Heart left ventricle (tissue), 16 donors: ENCODE data around the gene YWHAQ. TPM values are rescaled to one million over a fixed set of nuclear protein-coding genes. Genes with fewer than 3 reads are reported as not detected.

Source experiments
- ATAC-seq, 4 donors: fragments of 200-7000 bp; cut with Tn5 transposase; one replicate each; pipeline ENCODE4 v1.9.1; 2020 to 2022; ENCODE audit warnings: moderate library complexity in 4 of 4, mild to moderate bottlenecking in 3 of 4, moderate number of reproducible peaks in 1 of 4
- DNase-seq, 5 donors: peaks; one replicate each; pipeline ENCODE4 v3.0.0-alpha.2; 2020
- H3K27ac ChIP-seq, 12 donors: fragments of 200-600 bp; sonication (generic) in 4 of 12; one replicate each; pipeline versions ENCODE4 v1.5.0 to v1.8.0; 2016 to 2022; ENCODE audit warnings: mild to moderate bottlenecking in 2 of 12
- H3K27me3 ChIP-seq, 9 donors: fragments of 200-600 bp; sonication (generic) in 2 of 9; one replicate each; pipeline versions ENCODE4 v1.5.1 to v1.8.0; 2016 to 2022; ENCODE audit warnings: mild to moderate bottlenecking in 3 of 9
- H3K36me3 ChIP-seq, 9 donors: fragments of 200-600 bp; sonication (generic) in 2 of 9; one replicate each; pipeline versions ENCODE4 v1.5.0 to v1.8.0; 2018 to 2022; ENCODE audit warnings: mild to moderate bottlenecking in 2 of 9
- H3K4me1 ChIP-seq, 12 donors: fragments of 200-600 bp; sonication (generic) in 4 of 12; one replicate each; pipeline versions ENCODE4 v1.5.0 to v1.8.0; 2016 to 2022; ENCODE audit warnings: mild to moderate bottlenecking in 3 of 12
- H3K4me3 ChIP-seq, 12 donors: fragments of 200-600 bp; sonication (generic) in 4 of 12; one replicate each; pipeline versions ENCODE4 v1.5.0 to v1.8.0; 2017 to 2022; ENCODE audit warnings: mild to moderate bottlenecking in 9 of 12, moderate library complexity in 4 of 12
- H3K9me3 ChIP-seq, 12 donors: fragments of 200-600 bp; sonication (generic) in 4 of 12; one replicate each; pipeline versions ENCODE4 v1.5.0 to v1.8.0; 2016 to 2022; ENCODE audit warnings: mild to moderate bottlenecking in 1 of 12
- CTCF ChIP-seq, 12 donors: fragments of 200-600 bp; sonication (generic) in 4 of 12; IDR thresholded peaks; one replicate each; pipeline versions ENCODE4 v1.5.0 to v1.8.0; 2018 to 2022; ENCODE audit warnings: antibody characterized with exemption in 12 of 12, mild to moderate bottlenecking in 5 of 12
- POLR2A ChIP-seq, 2 donors: fragments of 450-650 bp; IDR thresholded peaks; one replicate each; pipeline ENCODE4 v1.6.1; 2017; ENCODE audit warnings: antibody characterized with exemption in 2 of 2, mild to moderate bottlenecking in 2 of 2, moderate library complexity in 2 of 2
- WGBS, 4 donors: extraction: QIAGEN DNeasy Blood & Tissue Kit in 2 of 4; methylation state at CpG; one replicate each; pipeline versions ENCODE4 v1.1.5 to v1.1.7; 2013 to 2018; 5-methylcytosine and 5-hydroxymethylcytosine counted together
- intact Hi-C, 10 donors: fragments of 100-400 bp; cut with DNase I; formaldehyde crosslinking; loops; one replicate each; pipeline versions ENCODE4 v1.11.1 to v1.14.2; 2022
- polyA plus RNA-seq, 2 donors: library from polyadenylated mRNA; stranded (reverse); fragments of 200-250 nt; gene quantifications; one replicate each; pipeline ENCODE4 v1.2.3, GENCODE V29; 2013
- total RNA-seq, 9 donors: library from RNA; depleted of rRNA in 2 of 9; stranded (reverse); fragments of >200 nt in 2 of 9; fragmentation: NEBNext Ultra II Directional in 3 of 9; extraction: Animal tissue kit (Norgen Biotek cat#: 25700) in 3 of 9; gene quantifications; one replicate each; pipeline versions ENCODE4 v1.1.0 to v1.2.4, GENCODE V29; 2016 to 2023
- donor health status: ischemic (EF 13 %, LVEDD 7.1; RV severe dilation, severe dysfunction).
- donor health status: healthy with polysubstance abuse.
- donor health status: DM: no; HTN: yes; CAD: no.
- donor health status: DM: no; HTN: no; CAD: no.
- donor health status: ischemic (EF 25% LVEDD 6.9; RV normal size, moderate dysfunction).
- donor health status: ischemic (EF 25% LVEDD 5.7; RV mildly dilated, moderate dysfunction).
- donor health status: healthy.
- donor health status: DM: yes; HTN: yes; CAD: no.
- donor health status: ischemic (EF 35%, LVEDD 5.7; RV mildly dilated, moderate dysfunction).
- donor health status: nonischemic (EF 11% LVEDD 7.7; RV severe dilation, severe dysfunction).
- donor health status: DM: yes; HTN: yes; CAD: no.
- donor health status: PGD.
- donor health status: ischemic (EF 29% LVEDD 5.4; RV normal size, mild dysfunction).
- donor health status: nonischemic (EF 23%, LVEDD 6.1; RV moderate dilation, normal function).

The YWHAQ gene
- total and polyA plus RNA-seq, 11 donors: 91.0 to 310 (median 213) TPM

- no peak overlapping the region for H3K27ac ChIP-seq
- H3K27me3 ChIP-seq: no peaks in the 10 kb centered on the region
- 84 to 93% (median 91%) methylated on average over 3 of the region's 3 CpGs for WGBS, 4 donors
Observed at GRCh38 chr2:9634133-9634532, 3.3 kb upstream of the YWHAQ start.

GRCh38 chr2:9631878-9632700 is 1.3 kb upstream of the YWHAQ start:
- peaks cover 0 to 17% (median 14%) of the 10 kb centered on the region in 9 donors for H3K36me3 ChIP-seq
- ATAC-seq: peak in 3 of 4 donors; percentile 22 to 52 (median 41)
- no peaks in the 10 kb centered on the region for H3K9me3 ChIP-seq
- H3K4me3 ChIP-seq: no peak overlapping the region
- H3K27me3 ChIP-seq: no peaks in the 10 kb centered on the region
- intact Hi-C loops: loop anchor here in 8 of 10 donors (2.0 to 10.0 kb wide), 8 partner anchors 60 to 413 kb away; partner anchors contain the start of genes ADAM17 (in 6 of the 8) and KLF11 (in 1 of the 8)
- WGBS, 4 donors: 61 to 69% (median 68%) methylated on average over 13 of the region's 13 CpGs
- H3K27ac ChIP-seq: peak overlapping the region; percentile 23 to 97 (median 95)
- TF ChIP-seq POLR2A (IDR thresholded peaks at IDR 0.05) (no peak), CTCF (IDR thresholded peaks at IDR 0.05) (no peak)
- H3K4me1 ChIP-seq: peaks cover 0 to 48% (median 38%) of the 10 kb centered on the region in 12 donors
- DNase-seq: peak in 4 of 5 donors; percentile 52 to 72 (median 65)

More at GRCh38 chr2:9634133-9634532, 3.3 kb upstream of the YWHAQ start:
- peaks cover 0 to 46% (median 30%) of the 10 kb centered on the region in 12 donors for H3K4me1 ChIP-seq
- intact Hi-C loops: loop anchor here in 7 of 10 donors (5.0 to 10.0 kb wide), 6 partner anchors 58 to 411 kb away; partner anchors contain the start of genes ADAM17 (in 4 of the 7) and KLF11 (in 1 of the 7)
- H3K4me3 ChIP-seq: no peak overlapping the region
- no peaks in the 10 kb centered on the region for H3K36me3 ChIP-seq
- DNase-seq (no peak), ATAC-seq (no peak)
- no peaks in the 10 kb centered on the region for H3K9me3 ChIP-seq
- no peak for TF ChIP-seq POLR2A (IDR thresholded peaks at IDR 0.05)
- no peak for TF ChIP-seq CTCF (IDR thresholded peaks at IDR 0.05)

- peaks cover 0 to 54% (median 43%) of the 10 kb centered on the region in 12 donors for H3K4me1 ChIP-seq
Observed at GRCh38 chr2:9631553-9631819, 689 bp upstream of the YWHAQ start.

More at GRCh38 chr2:9631553-9631819, 689 bp upstream of the YWHAQ start:
- Histone ChIP-seq H3K36me3 (peaks cover 0 to 22% (median 17%) of the 10 kb centered on the region in 9 donors), H3K27ac (peak overlapping the region in 11 of 12 donors; percentile 53 to 97 (median 95)), H3K4me3 (peak overlapping the region in 11 of 12 donors; percentile 33 to 94 (median 81)), H3K27me3 (no peaks in the 10 kb centered on the region), H3K9me3 (no peaks in the 10 kb centered on the region)
- 36 to 45% (median 39%) methylated on average over 4 of the region's 4 CpGs for WGBS, 4 donors
- DNase-seq (no peak), ATAC-seq (no peak)
- intact Hi-C loops: loop anchor here in 8 of 10 donors (2.0 to 10.0 kb wide), 8 partner anchors 61 to 413 kb away; partner anchors contain the start of genes ADAM17 (in 6 of the 8) and KLF11 (in 1 of the 8)
- TF ChIP-seq CTCF (IDR thresholded peaks at IDR 0.05) (no peak), POLR2A (IDR thresholded peaks at IDR 0.05) (no peak)
